SK-N-SH (cell line): ENCODE data around the gene TIAM2. TPM values are rescaled to one million over a fixed set of nuclear protein-coding genes. Genes with fewer than 3 reads are reported as not detected.
A peak's percentile ranks its signal among the peaks of the same experiment; 100 is the strongest.

Experiments used
- CTCF ChIA-PET: fragments of 300-600, 350-600 bp; formaldehyde crosslinking; extraction: SDS; loops from one replicate; lab custom pipeline; 2021; lab: Yijun Ruan, JAX
- POLR2A ChIA-PET: fragments of 350-600 bp; sonication (Branson Sonifier 250); formaldehyde crosslinking; extraction: SDS; loops from one replicate; lab custom pipeline; 2020; ENCODE audit warnings: antibody characterized with exemption, inconsistent platforms; lab: Yijun Ruan, JAX
- DNase-seq: peaks from one replicate; pipeline ENCODE4 v3.0.0; 2012
- H2AFZ ChIP-seq: fragments of 200-600 bp; sonication (generic); 2 replicates; pipeline ENCODE4 v1.8.1; 2016; ENCODE audit warnings: antibody characterized with exemption, mild to moderate bottlenecking, low read depth
- H3F3A ChIP-seq: fragments of 200-600 bp; sonication (generic); replicated peaks from 2 replicates; pipeline ENCODE3; 2016; ENCODE audit warnings: antibody characterized with exemption, mild to moderate bottlenecking; ENCODE audit not compliant: insufficient read depth
- H3K27ac ChIP-seq, 2 experiments: fragments of 200-500 bp in 1 of 2; fragments of 200-600 bp in 1 of 2; sonication (Bioruptor generic) in 1 of 2; sonication (generic), shearing (Covaris generic) in 1 of 2; 2 replicates each; pipeline versions ENCODE4 v1.5.1 to v1.6.1; 2014 to 2016; ENCODE audit warnings: low read depth in 2 of 2, inconsistent platforms in 1 of 2, low read length in 1 of 2, mild to moderate bottlenecking in 1 of 2, mixed read lengths in 1 of 2
- H3K27me3 ChIP-seq: fragments of 200-600 bp; sonication (generic), shearing (Covaris generic); 2 replicates; pipeline ENCODE4 v1.6.1; 2016; ENCODE audit warnings: mixed run types; ENCODE audit not compliant: insufficient read depth
- H3K36me3 ChIP-seq, 2 experiments: fragments of 200-500 bp in 1 of 2; fragments of 200-600 bp in 1 of 2; sonication (Bioruptor generic) in 1 of 2; sonication (generic) in 1 of 2; replicated peaks in 1 of 2; 2 replicates each; pipeline versions ENCODE3 to v1.5.1; 2014 to 2016; ENCODE audit warnings: low read length in 1 of 2, mild to moderate bottlenecking in 1 of 2; ENCODE audit not compliant: insufficient read depth in 2 of 2, control insufficient read depth in 1 of 2
- H3K4me1 ChIP-seq, 2 experiments: fragments of 200-500 bp in 1 of 2; fragments of 200-600 bp in 1 of 2; sonication (Bioruptor generic) in 1 of 2; sonication (generic), shearing (Covaris generic) in 1 of 2; 2 replicates each; pipeline versions ENCODE4 v1.5.1 to v1.6.1; 2014 to 2016; ENCODE audit warnings: low read depth in 1 of 2, low read length in 1 of 2, mixed run types in 1 of 2; ENCODE audit not compliant: insufficient read depth in 2 of 2, control insufficient read depth in 1 of 2
- H3K4me2 ChIP-seq: fragments of 200-600 bp; sonication (generic), shearing (Covaris generic); 2 replicates; pipeline ENCODE4 v1.6.1; 2017; ENCODE audit warnings: mixed run types
- H3K4me3 ChIP-seq, 2 experiments: fragments of 200-500 bp in 1 of 2; fragments of 200-600 bp in 1 of 2; sonication (Bioruptor generic) in 1 of 2; sonication (generic), shearing (Covaris generic) in 1 of 2; 2 replicates each; pipeline versions ENCODE4 v1.5.1 to v1.8.1; 2014 to 2016; ENCODE audit warnings: low read depth in 2 of 2, inconsistent platforms in 1 of 2, low read length in 1 of 2, mild to moderate bottlenecking in 1 of 2, mixed read lengths in 1 of 2, moderate library complexity in 1 of 2
- H3K79me2 ChIP-seq: fragments of 200-600 bp; sonication (generic); 2 replicates; pipeline ENCODE4 v1.8.1; 2017; ENCODE audit warnings: mild to moderate bottlenecking; ENCODE audit not compliant: insufficient read depth
- H3K9ac ChIP-seq: fragments of 200-600 bp; sonication (generic); 2 replicates; pipeline ENCODE4 v1.6.1; 2017; ENCODE audit warnings: mixed run types
- H3K9me2 ChIP-seq: fragments of 200-600 bp; sonication (generic); 2 replicates; pipeline ENCODE4 v1.6.1; 2017; ENCODE audit warnings: mixed run types
- H3K9me3 ChIP-seq: fragments of 200-600 bp; sonication (generic); 2 replicates; pipeline ENCODE4 v1.6.1; 2017; ENCODE audit warnings: mixed run types, mild to moderate bottlenecking, moderate library complexity
- H4K20me1 ChIP-seq: fragments of 200-600 bp; sonication (generic); 2 replicates; pipeline ENCODE4 v1.6.1; 2017; ENCODE audit warnings: mild to moderate bottlenecking, mixed run types; ENCODE audit not compliant: insufficient read depth
- ELF1 ChIP-seq: IDR thresholded peaks from 2 replicates; pipeline ENCODE4 v1.4.0; 2012
- EP300 ChIP-seq, 2 experiments: IDR thresholded peaks; 2 replicates each; pipeline versions ENCODE4 v1.4.0 to v1.6.1; 2012; ENCODE audit warnings: borderline replicate concordance in 1 of 2, low read depth in 1 of 2, low read length in 1 of 2
- FOXJ3 ChIP-seq: sonication (generic); formaldehyde crosslinking; IDR thresholded peaks from 2 replicates; pipeline ENCODE4 v1.5.1; 2020; ENCODE audit warnings: mild to moderate bottlenecking, missing genetic modification reagents
- GABPA ChIP-seq: IDR thresholded peaks from 2 replicates; pipeline ENCODE4 v1.4.0; 2012; ENCODE audit warnings: low read depth, mild to moderate bottlenecking
- IRF3 ChIP-seq: fragments of 150-350 bp; IDR thresholded peaks from 2 replicates; pipeline ENCODE4 v1.6.1; 2016; ENCODE audit warnings: mild to moderate bottlenecking, low read depth, low read length
- JUND ChIP-seq: IDR thresholded peaks from 2 replicates; pipeline ENCODE4 v1.4.0; 2012
- MAX ChIP-seq: IDR thresholded peaks from 2 replicates; pipeline ENCODE4 v1.4.0; 2012; ENCODE audit warnings: low read depth
- POLR2AphosphoS5 ChIP-seq: IDR thresholded peaks from 2 replicates; pipeline ENCODE4 v1.6.1; 2012; ENCODE audit warnings: low read depth, low read length
- RAD21 ChIP-seq: IDR thresholded peaks from 2 replicates; pipeline ENCODE4 v1.6.1; 2012; ENCODE audit warnings: mild to moderate bottlenecking, low read length
- REST ChIP-seq: IDR thresholded peaks from 2 replicates; pipeline ENCODE4 v1.6.1; 2012; ENCODE audit warnings: mild to moderate bottlenecking, low read depth, low read length, moderate library complexity
- TAF1 ChIP-seq: IDR thresholded peaks from 2 replicates; pipeline ENCODE4 v1.6.1; 2012; ENCODE audit warnings: low read depth, mild to moderate bottlenecking, low read length, moderate library complexity, borderline replicate concordance
- TCF12 ChIP-seq: IDR thresholded peaks from 2 replicates; pipeline ENCODE4 v1.4.0; 2012
- USF2 ChIP-seq: fragments of 150-350 bp; IDR thresholded peaks from 2 replicates; pipeline ENCODE4 v1.6.1; 2017; ENCODE audit warnings: antibody characterized with exemption, low read length, low read depth, borderline replicate concordance
- YY1 ChIP-seq: IDR thresholded peaks from 2 replicates; pipeline ENCODE4 v1.4.0; 2012; ENCODE audit warnings: low read depth, mild to moderate bottlenecking
- ZBTB33 ChIP-seq: IDR thresholded peaks from 2 replicates; pipeline ENCODE4 v1.4.0; 2012; ENCODE audit warnings: low read depth, borderline replicate concordance
- WGBS: methylation state at CpG from one replicate; pipeline ENCODE4 v1.1.6; 2017; ENCODE audit warnings: low lambda C conversion rate; 5-methylcytosine and 5-hydroxymethylcytosine counted together
- polyA plus RNA-seq, 3 experiments: library from polyadenylated mRNA; depleted of rRNA; stranded (reverse); fragments of >200 nt; gene quantifications; 2 replicates each; pipeline ENCODE4 v1.2.3, GENCODE V29; 2012

The TIAM2 gene
- polyA plus RNA-seq, 1 of the 3 experiments (the other 2 are of a cell fraction) = 13.6 TPM

- Histone ChIP-seq H3K4me2 (no peak overlapping the region), H3K9me2 (no peaks in the 10 kb centered on the region), H3K4me3 (no peak overlapping the region), H3F3A (no peaks in the 10 kb centered on the region), H3K27ac (no peak overlapping the region), H2AFZ (no peak overlapping the region), H3K27me3 (no peaks in the 10 kb centered on the region), H3K36me3 (peaks cover 0 to 4% of the 10 kb centered on the region in 2 experiments), H4K20me1 (no peaks in the 10 kb centered on the region), H3K9me3 (no peaks in the 10 kb centered on the region), H3K79me2 (no peaks in the 10 kb centered on the region), H3K4me1 (peaks cover 9 to 10% of the 10 kb centered on the region in 2 experiments; a peak in 2 of 4 replicates), H3K9ac (no peak overlapping the region)
- CTCF ChIA-PET = no interaction called here
- POLR2A ChIA-PET = no interaction called here
- TF ChIP-seq RAD21 (no peak), USF2 (no peak), TCF12 (no peak), ZBTB33 (no peak), GABPA (no peak), JUND (no peak), ELF1 (no peak), YY1 (no peak), MAX (no peak), POLR2AphosphoS5 (no peak), FOXJ3 (CRISPR knock-in tag) (no peak), IRF3 (no peak), TAF1 (no peak)
- DNase-seq = no peak
- WGBS = 98% methylated on average over 3 of the region's 4 CpGs
These were observed 151.1 kb downstream of the TIAM2 start for GRCh38 chr6:155146205-155146604.

- no peak overlapping the region for H3K4me3 ChIP-seq
- no peaks in the 10 kb centered on the region for H3K27me3 ChIP-seq
- POLR2A ChIA-PET = no interaction called here
- H2AFZ ChIP-seq = no peak overlapping the region
- peaks cover 2 to 10% of the 10 kb centered on the region in 2 experiments; a peak in 2 of 4 replicates for H3K4me1 ChIP-seq
- 95% methylated on average over 7 of the region's 7 CpGs for WGBS
- no peaks in the 10 kb centered on the region for H3K9me3 ChIP-seq
- CTCF ChIA-PET = interaction anchor here (1.0 kb wide), 1 partner anchor 472 kb away, joined by 4 read pairs; no protein-coding TSS in a partner anchor
- no peaks in the 10 kb centered on the region for H3F3A ChIP-seq
- H3K4me2 ChIP-seq = no peak overlapping the region
- TF ChIP-seq EP300 (IDR thresholded peaks at IDR 0.05; ENCODE audit: borderline replicate concordance in 1 of 2, low read depth in 1 of 2, low read length in 1 of 2) (no peak), REST (peak; percentile 41; the same call in 1 of the 2 replicates)
- H3K79me2 ChIP-seq = no peaks in the 10 kb centered on the region
- peaks cover 0 to 4% of the 10 kb centered on the region in 2 experiments for H3K36me3 ChIP-seq
- H3K9me2 ChIP-seq = no peaks in the 10 kb centered on the region
- DNase-seq = no peak
- H3K27ac ChIP-seq = peak overlapping the region in 1 of 2 experiments; percentile 54; a peak in 1 of 4 replicates
- H4K20me1 ChIP-seq = no peaks in the 10 kb centered on the region
- H3K9ac ChIP-seq = no peak overlapping the region
These were observed 153.0 kb downstream of the TIAM2 start for GRCh38 chr6:155147958-155148663.
